Measurements from ENCODE around the gene SLC38A6.
A peak's percentile ranks its signal among the peaks of the same experiment; 100 is the strongest.

SLC38A6 gene

DNA sequence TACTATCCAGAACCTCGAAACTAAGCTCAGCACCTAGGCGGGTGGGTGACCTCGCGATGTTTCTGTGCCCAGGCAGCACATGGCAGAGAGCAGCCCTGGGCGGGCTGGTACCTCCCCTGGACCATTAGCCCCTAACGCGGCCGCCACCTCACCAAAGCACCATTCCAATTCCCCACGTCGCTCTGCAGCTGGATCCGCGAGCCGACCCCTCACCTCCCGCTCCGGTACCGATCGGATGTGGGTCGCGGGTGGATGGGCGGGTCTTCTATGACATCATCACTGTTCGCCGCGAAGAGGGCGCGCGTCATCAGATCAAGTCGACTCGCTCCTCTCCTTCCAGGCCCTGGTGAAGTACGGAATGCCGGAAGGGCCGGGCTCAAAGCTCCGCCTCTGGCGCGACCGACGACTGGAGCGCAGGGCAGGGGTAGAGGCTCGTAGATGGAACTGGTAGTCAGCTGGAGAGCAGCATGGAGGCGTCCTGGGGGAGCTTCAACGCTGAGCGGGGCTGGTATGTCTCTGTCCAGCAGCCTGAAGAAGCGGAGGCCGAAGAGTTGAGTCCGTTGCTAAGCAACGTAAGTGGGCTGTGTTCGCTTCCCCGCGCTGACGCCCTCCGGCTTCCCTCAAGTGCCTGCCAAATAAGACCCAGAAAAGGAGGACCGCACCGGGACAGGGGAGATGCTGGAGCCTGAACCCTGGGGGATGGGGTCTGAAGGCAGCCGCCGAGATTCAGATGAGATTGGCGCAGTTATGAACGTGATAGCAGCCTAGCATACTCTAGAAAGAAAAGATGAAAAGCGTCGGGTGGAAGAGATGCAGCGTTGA lies at the start of gene SLC38A6, which contains the start of gene TRMT5:
Gene SLC38A6 (plus strand): TSS at position 435 of the 822 bp plus-strand sequence. CDS start 33 bp downstream, at position 468.
Gene TRMT5 (minus strand): TSS at position 269 of the 822 bp plus-strand sequence. CDS start 106 bp downstream, at position 163.
- peak; percentile 90 for DNase-seq

DNA sequence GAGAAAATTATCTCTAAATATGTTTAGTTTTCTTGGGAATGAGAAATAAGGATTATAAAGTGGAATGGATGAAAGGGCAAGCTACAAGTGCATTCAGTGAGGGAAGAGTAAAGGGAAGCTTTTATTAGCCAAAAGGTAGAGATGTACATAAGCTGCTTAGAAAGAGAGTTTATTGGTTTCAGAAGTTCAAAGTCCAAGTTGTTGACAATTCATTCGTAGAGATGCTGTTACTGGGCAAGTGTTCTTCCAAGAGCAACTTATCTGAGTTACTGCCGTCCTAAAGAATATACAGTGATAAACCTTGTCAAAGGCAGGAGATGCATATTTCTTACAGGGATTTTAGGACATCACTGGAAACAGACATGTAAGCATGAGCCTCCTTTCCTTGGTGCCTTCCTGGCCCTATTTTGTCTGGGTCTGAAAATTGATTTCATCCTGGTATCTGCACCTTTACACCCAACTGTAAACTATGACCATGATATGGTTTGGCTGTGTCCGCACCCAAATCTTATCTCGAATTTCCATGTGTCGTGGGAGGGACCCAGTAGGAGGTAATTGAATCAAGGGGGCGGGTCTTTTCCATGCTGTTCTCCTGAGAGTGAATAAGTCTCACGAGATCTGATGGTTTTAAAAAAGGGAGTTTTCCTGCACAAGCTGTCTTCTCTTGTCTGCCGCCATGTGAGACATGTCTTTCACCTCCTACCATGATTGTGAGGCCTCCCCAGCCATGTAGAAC lies 47.0 kb upstream of the SLC38A6 start:
- no peak for DNase-seq

DNA sequence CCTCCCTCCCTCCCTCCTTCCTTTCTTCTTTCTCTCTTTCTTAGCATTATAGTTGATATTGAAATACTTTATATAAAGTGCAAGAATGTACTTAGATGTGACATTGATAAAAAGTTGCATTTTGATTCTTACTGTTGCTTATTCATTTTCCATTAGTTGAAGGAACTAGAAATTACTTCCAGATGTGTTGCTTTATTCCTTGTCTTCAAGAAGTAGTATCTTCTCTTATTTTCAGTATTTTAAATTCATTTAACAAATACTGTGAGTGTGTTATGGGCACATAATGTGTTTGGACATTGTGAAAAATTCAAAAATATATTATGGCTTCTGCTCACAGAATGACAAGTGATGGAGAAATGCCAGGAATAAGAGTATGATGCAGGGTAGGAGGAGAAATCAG lies 45.7 kb upstream of the SLC38A6 start:
- no peak for DNase-seq

DNA sequence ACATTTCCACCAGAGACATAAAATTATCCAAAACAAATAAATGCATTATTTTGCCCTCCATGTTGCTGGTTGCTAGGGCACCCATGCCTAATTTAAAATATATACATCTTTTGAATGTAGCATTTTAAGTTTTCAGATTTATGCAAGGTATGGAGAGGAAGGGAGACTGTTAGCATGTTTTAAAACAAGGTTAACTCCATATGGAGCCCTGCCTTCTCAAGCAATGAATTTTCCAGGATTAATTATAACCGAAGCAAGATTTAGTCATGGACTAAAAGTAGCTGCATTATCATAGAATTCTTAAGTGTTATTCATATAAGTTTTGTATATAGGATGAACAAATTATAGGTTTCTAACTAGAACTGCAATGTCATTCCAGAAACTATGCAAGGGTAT lies 37.4 kb upstream of the SLC38A6 start:
- DNase-seq, result no peak

DNA sequence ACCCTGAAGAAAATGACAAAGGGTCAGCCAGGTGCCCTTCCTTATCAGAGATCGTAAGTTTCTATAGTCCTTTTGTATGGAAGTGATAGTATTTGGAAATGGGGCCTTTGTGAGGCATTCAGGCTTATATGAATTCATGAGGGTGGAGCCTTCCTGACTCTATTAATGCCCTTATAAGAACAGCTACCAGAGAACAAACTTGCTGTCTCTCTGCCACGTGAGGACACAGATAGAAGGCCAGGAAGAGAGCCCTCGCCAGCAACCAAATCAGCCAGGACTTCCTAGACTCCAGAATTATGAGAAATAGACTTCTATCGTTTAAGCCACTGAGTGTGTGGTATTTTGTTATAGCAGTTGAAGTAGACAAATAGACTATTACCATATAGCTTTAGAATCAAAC lies 36.8 kb upstream of the SLC38A6 start:
- DNase-seq, result no peak

DNA sequence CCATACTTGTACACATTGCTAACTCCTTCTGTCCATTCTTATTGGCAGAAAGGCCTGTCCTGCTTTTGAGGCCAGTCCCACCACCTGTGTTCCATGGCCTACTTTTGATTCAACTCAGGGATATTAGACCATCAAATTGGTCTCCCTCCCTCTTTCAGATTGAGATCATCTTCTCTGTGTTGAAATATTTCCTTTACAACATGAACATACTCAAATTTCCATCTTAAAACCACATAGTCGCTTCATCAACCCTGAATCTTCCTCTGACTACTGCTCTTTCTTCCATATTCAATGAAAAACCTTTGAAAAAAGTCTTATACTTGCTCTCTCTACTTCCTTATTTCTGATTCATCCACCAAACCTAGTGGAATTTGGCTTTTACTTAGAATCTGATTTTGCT lies 35.1 kb upstream of the SLC38A6 start:
- no peak for DNase-seq

DNA sequence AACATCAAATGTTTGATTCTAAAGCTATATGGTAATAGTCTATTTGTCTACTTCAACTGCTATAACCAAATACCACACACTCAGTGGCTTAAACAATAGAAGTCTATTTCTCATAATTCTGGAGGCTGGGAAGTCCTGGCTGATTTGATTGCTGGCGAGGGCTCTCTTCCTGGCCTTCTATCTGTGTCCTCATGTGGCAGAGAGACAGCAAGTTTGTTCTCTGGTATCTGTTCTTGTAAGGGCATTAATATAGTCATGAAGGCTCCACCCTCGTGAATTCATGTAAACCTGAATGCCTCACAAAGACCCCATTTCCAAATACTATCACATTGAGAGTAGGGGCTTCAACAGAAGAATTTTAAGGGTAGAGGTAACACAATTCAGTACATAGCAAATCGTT lies 34.3 kb upstream of the SLC38A6 start:
- no peak for DNase-seq

DNA sequence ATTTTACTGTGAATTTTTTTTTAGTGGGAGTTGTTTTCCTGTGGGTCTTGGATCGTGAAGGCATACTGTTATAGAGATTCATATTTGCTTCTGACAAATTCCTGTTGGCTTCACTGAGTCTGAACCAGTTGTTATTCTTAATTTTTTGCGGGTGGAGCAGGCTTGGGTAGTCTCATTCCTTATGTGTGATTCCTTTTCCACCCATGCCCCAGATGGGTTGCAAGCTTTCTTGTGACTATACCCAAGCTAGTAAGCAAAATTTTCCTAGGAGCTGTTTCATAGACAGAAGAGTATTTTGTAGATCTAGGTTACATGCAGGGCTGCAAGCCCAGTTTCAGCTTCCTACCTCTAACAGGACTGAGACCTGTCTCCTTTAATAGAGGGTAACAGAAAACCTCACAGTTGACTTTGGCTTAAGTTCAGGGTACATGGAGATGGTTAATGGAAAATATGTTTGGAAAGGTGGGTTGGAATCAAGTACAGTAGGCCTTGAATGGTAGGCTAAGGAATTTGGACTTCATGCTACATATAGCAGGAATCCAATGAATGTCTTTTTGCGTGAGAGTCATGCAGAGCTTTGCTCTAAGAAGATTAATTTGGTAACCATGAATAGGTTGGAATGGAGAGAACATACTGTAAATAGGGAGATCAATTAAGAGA lies 29.1 kb upstream of the SLC38A6 start:
- DNase-seq, result no peak

DNA sequence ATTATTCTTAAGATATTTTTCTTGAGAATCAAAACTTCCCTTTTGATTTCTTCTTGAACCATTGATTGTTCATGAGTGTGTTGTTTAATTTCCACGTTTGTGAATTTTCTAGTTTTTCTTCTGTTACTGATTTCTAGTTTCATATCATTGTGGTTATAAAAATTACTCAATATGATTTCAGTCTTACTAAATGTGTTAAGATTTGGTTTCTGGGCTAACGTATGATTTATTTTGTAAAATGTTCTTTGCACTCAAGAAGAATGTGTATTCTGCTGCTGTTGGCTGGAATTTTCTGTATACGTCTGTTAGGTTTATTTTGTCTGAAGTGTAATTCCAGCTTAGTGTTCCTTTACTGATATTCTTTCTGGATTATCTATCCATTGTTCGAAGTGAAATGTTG lies 24.8 kb upstream of the SLC38A6 start:
- no peak for DNase-seq

DNA sequence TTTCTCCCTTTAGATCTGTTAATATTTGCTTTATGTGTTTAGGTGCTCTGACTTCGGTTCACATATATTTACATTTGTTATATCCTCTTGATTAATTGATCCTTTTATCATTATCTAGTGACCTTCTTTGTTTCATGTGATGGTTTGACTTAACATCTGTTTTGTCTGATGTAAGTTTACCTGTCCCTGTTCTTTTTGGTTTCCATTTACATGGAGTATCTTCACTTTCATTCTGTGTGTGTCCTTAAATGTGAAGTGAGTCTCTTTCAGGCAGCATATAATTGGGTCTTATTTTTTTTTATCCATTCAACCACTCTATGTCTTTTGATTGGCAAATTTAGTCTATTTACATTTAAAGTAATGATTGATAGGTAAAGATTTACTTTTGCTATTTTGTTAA lies 24.4 kb upstream of the SLC38A6 start:
- no peak for DNase-seq

DNA sequence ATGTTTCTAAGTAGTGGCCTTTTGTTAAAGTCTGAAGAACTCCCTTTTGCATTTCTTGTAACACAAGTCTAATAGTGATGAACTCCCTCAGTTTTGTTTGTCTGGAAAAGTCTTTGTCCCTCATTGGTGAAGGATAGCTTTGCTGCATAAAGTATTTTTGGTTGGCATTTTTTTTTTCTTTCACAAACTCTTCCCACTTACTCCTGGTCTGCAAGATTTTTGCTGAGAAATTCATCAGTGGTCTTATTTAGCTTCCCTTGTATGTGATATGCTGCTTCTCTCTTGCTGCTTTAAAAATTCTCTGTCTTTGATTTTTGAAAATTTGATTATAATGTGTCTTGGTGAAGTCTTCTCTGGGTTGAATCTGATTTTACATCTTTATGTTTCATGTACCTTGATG lies 22.9 kb upstream of the SLC38A6 start:
- DNase-seq, result no peak

DNA sequence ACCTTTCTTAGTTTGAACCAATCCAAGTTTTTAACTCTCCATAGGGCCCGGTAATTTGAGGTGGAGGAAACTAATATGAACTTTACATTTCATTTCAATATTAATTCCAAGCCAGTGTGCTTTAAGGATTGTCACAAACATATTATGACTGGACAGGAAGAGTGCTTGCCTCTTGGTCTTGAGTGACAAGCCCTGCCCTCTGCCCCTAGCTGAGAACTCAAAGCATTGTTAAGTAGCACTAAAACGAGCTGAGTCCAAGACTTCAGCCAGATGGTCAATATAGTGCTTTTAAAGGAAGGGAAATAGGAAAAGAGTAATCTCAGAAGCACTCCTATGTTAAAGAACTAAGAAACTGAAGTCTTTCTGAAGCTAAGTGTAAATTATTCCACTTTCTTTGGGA lies 17.3 kb upstream of the SLC38A6 start:
- no peak for DNase-seq

DNA sequence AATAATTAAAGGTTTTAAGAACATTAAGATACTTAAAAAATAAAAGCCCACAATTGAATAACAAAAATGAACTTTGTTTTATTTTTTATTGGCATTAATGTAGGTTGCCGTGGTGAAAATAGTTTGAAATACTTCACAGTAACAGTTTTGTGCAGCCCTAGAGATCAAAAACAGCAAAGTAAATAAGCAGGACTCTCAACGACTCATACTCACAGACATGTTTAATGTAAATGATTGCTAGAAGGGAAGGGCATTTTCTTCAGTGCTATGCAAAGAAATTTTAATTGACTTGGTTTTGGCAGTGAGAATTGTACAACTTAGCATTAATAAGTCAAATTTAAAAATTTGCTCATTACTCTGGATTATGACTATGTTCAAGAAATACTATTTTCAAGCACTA lies 16.1 kb upstream of the SLC38A6 start:
- DNase-seq, result no peak

DNA sequence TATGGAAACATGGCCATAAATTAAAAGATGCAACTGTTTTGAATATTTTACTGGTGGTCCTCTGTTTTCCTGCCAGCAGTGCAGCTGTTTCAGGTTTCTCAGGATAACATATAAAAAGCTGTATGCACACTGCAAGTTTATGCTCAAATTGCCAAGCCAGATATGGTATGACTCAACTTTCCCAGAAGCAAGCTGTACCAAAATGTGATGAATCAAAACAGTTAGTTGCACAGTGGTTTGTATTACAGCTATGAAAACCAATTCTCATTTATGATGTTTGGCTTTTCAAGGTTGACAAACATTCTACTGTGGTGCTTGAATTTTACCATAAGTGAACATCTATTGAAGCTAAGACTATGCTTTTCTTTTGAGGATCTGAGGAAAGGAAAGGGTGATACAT lies 15.6 kb upstream of the SLC38A6 start:
- no peak for DNase-seq

DNA sequence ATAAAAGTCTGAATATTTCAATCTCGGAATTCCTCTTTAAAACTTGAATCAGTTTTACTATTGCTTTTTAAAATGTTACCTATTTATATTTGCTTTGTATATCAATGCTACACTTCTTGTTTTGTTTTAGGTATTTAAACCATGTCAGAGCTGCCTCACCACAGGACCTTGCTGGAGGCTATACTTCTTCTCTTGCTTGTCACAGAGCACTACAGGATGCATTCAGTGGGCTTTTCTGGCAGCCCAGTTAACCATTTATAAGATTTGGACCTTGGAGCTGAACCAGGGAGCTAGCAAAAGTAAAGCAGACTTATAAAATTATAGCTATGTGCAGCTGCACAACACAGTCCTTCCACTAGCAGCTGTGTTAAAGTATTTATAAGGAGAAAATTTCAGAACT lies 12.9 kb upstream of the SLC38A6 start:
- no peak for DNase-seq

DNA sequence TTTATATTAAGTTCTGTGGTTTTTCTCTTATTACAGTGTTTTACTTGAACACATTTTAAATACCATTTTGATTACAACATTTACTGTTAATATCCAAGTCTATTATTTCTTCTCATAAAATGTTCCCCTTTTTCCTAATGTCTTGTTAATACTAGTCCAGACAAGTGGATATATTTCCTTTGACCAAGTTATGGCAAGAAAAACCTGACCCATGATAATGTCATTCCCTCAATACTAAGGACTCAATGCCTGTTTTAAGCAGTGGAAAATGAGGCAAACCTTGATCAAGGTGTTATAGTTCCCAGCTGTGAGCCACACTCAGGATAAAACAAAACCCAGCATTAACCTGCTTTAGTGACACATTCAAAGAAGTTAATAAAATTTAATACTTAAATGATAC lies 12.4 kb upstream of the SLC38A6 start:
- DNase-seq, result no peak

DNA sequence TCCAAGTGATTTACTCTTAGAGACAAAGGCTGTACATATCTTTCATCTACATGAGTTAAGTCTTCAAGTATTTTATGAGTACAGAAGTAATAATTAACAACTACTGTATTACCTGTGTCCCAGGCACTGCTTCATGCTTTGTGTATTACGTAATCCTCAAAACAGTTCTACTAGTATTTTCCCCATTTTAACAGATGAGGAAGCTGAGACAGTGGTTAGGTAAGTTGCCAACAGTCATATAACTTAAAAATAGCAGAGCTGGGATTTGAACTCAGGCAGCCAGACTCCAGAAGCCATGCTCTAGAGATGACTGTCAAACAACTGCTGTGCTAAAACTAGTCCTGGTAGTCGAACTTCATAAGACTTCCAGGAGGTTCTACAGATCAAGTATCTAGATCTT lies 10.9 kb upstream of the SLC38A6 start:
- no peak for DNase-seq

DNA sequence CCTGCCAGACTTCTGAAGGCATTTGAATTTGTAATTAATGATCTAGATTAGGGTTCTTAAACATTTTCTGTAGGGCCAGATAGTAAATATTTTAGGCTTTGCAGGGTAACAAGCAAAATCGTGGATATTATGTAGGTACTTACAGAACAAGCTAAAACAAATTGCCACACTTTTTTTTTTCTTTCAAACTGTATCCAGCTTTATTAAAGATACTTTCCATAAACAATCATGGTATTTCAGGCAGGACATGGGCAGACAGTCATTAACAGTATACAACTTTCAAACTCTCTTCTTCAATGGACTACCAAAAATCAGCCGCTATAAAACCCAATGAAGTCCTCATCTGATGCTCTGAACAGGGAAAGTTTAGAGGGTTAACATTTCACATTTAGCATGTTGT lies 9.8 kb upstream of the SLC38A6 start:
- no peak for DNase-seq

DNA sequence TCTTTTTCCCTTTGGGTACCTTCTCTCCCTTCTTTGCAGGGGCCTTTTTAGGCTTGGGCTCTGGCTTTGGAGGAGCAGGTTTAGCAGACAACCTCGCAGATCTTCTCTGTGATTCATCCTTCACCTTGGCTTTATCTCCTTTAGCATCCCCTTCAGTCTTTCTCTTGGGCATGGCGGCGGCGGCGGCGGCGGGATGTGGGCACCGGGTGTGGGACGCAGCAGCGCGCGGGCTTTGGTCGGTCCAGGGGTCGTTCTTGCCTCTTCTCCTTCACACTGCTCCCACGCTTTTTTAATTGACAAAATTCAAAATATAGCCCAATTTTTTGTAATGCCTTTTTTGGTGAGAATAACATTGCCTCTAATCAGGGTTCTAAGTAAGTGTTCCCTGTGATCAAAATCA lies 8.8 kb upstream of the SLC38A6 start:
- DNase-seq, result no peak

DNA sequence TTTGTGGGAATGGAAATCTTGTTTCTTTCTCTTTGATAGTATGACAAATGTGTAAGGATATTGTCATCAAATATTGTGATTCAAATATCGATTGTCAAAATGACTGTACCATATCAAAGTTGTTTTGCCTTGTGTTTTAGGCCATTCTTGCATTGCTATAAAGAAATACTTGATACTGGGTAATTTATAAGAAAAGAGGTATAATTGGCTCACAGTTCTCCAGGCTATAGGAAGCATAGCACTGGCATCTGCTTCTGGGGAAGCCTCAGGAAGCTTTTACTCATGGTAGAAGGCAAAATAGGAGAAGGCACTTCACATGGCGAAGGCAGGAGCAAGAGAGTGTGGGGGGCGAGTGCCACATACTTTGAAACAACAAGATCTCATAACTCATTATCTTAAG lies 8.0 kb upstream of the SLC38A6 start:
- no peak for DNase-seq

DNA sequence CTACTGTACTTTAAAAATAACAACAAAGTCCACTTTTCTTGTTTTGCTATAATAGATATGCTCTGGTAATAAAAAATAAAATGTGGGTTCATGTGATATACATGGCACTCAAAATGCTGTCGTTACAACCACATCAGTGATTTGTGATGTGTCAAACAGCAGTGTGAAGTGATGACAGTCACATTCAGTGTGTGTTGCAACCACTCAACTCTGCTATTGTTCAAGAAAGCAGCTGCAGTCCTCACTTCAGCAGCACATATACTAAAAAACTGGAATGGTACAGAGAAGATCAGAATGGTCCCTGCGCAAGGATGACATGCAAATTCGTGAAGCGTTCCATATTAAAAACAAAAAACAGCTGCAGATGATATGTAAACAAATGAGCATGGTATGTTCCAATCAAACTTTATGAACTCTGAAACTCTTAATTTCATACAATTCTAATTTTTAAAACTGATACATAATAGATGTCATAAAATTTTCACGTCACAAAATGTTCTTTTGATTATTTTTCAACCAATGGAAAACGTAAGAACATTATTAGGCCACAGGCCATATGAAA lies 6.9 kb upstream of the SLC38A6 start:
- DNase-seq, result no peak

DNA sequence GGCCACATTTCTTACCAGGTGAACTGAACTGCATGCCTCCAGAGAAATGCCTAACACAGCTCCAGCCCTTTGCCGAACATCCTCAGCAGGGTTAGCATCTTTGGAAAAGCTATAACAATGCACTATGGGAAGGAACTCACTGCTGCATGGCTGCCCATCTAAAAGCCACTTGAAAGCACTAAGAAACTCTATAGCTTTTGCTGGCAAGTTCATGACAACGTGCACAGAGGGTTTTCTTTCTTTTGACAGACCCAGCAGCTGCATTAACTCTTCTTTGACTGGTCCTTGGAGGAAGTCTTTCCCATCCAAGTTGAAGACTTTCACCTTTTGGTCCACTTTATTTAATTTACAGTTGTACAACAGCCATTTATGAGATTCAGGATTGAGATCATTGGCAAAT lies 5.5 kb upstream of the SLC38A6 start:
- DNase-seq, result no peak

DNA sequence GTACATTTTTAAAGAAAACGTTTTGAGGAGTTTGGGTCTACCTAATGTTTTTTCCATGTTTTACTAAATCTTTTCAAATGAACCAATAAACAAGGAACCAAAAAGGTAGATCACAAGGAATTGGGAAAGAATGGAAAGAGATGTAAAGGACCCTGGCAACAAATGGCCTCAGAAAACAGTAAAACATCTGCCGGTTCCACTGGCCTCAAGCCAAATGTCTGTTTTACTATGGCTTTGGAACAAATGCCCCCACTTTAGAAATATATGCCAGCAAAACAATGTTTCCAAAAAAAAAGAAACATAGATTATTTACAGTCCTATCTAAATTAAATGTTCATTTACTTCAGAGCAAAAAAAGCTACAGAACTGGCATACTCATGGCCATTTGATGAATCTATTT lies 3.2 kb upstream of the SLC38A6 start:
- DNase-seq, result no peak

Measured in CD4-positive, alpha-beta T cell treated with Interferon gamma for 1 hour (primary cell).